HL-60/S4 (cell line): ENCODE results near the gene PHLDB2.

Experiments
- in situ Hi-C: fragments of 300-500 bp; cut with MboI; formaldehyde crosslinking; loops from 2 replicates; pipeline ENCODE4 v1.14.3; 2022; ENCODE audit warnings: low sequenced_read_pairs

Gene PHLDB2

GRCh38 chr3:111881480-111881879 lies 22.4 kb downstream of the PHLDB2 start:
- in situ Hi-C loops: no loop called here

- in situ Hi-C loops: no loop called here
Observed at GRCh38 chr3:111882194-111882593, 23.1 kb downstream of the PHLDB2 start.

- in situ Hi-C loops: no loop called here
Observed at GRCh38 chr3:111882799-111883198, 23.7 kb downstream of the PHLDB2 start.

GRCh38 chr3:111884411-111885018 lies 25.4 kb downstream of the PHLDB2 start:
- in situ Hi-C loops: no loop called here

- in situ Hi-C loops: no loop called here
Observed at GRCh38 chr3:111885578-111885977, 26.5 kb downstream of the PHLDB2 start.

GRCh38 chr3:111890051-111890580 lies 31.1 kb downstream of the PHLDB2 start:
- in situ Hi-C loops: no loop called here

- in situ Hi-C loops: no loop called here
Observed at GRCh38 chr3:111892070-111892469, 33.0 kb downstream of the PHLDB2 start.

- in situ Hi-C loops: no loop called here
Observed at GRCh38 chr3:111895071-111895470, 36.0 kb downstream of the PHLDB2 start.

- in situ Hi-C loops: no loop called here
Observed at GRCh38 chr3:111899966-111900365, 40.9 kb downstream of the PHLDB2 start.

- in situ Hi-C loops: no loop called here
Observed at GRCh38 chr3:111901637-111902036, 42.6 kb downstream of the PHLDB2 start.

- in situ Hi-C loops: no loop called here
Observed at GRCh38 chr3:111902534-111902933, 43.5 kb downstream of the PHLDB2 start.

- in situ Hi-C loops: no loop called here
Observed at GRCh38 chr3:111903067-111903511, 44.0 kb downstream of the PHLDB2 start.

- in situ Hi-C loops: no loop called here
Observed at GRCh38 chr3:111904376-111905241, 45.5 kb downstream of the PHLDB2 start.

GRCh38 chr3:111906656-111907055 lies 47.6 kb downstream of the PHLDB2 start:
- in situ Hi-C loops: no loop called here

GRCh38 chr3:111907151-111907550 lies 48.1 kb downstream of the PHLDB2 start:
- in situ Hi-C loops: no loop called here

GRCh38 chr3:111910806-111911205 lies 51.7 kb downstream of the PHLDB2 start:
- in situ Hi-C loops: no loop called here

- in situ Hi-C loops: no loop called here
Observed at GRCh38 chr3:111911446-111911845, 52.4 kb downstream of the PHLDB2 start.

- in situ Hi-C loops: no loop called here
Observed at GRCh38 chr3:111913163-111913763, 54.2 kb downstream of the PHLDB2 start.

- in situ Hi-C loops: no loop called here
Observed at GRCh38 chr3:111915905-111916304, 56.8 kb downstream of the PHLDB2 start.

- in situ Hi-C loops: no loop called here
Observed at GRCh38 chr3:111917300-111917699, 58.2 kb downstream of the PHLDB2 start.

- in situ Hi-C loops: no loop called here
Observed at GRCh38 chr3:111919370-111920065, 60.5 kb downstream of the PHLDB2 start.
